Central memory CD8-positive, alpha-beta T cell (primary cell): ENCODE results near the gene ACOXL.

ENCODE experiments used
- ATAC-seq: fragments of 150-1000 bp; cut with Tn5 transposase; replicated peaks from 2 replicates; pipeline ENCODE4 v1.10.0; 2022; ENCODE audit warnings: mild to moderate bottlenecking, moderate FRiP score, moderate number of reproducible peaks; ENCODE audit not compliant: poor library complexity, severe bottlenecking; ENCODE audit errors: extremely low read depth
- DNase-seq, 2 donors: peaks; one replicate each; pipeline ENCODE4 v3.0.0; 2021; ENCODE audit warnings: low spot score in 2 of 2
- H3K27ac Mint-ChIP-seq: one replicate; pipeline ENCODE4 v1.8.0; 2022; ENCODE audit warnings: low read depth, mild to moderate bottlenecking, moderate library complexity, mixed read lengths
- H3K27me3 Mint-ChIP-seq: one replicate; pipeline ENCODE4 v1.8.0; 2022; ENCODE audit warnings: mixed read lengths
- H3K36me3 Mint-ChIP-seq: one replicate; pipeline ENCODE4 v1.8.0; 2022; ENCODE audit warnings: mild to moderate bottlenecking, moderate library complexity, mixed read lengths; ENCODE audit not compliant: insufficient read depth
- H3K4me1 Mint-ChIP-seq: one replicate; pipeline ENCODE4 v1.8.0; 2022; ENCODE audit warnings: mixed read lengths
- H3K4me3 Mint-ChIP-seq: one replicate; pipeline ENCODE4 v1.8.0; 2022; ENCODE audit warnings: mild to moderate bottlenecking, moderate library complexity, mixed read lengths
- H3K9me3 Mint-ChIP-seq: one replicate; pipeline ENCODE4 v1.8.0; 2022; ENCODE audit warnings: mixed read lengths

ACOXL gene

DNA sequence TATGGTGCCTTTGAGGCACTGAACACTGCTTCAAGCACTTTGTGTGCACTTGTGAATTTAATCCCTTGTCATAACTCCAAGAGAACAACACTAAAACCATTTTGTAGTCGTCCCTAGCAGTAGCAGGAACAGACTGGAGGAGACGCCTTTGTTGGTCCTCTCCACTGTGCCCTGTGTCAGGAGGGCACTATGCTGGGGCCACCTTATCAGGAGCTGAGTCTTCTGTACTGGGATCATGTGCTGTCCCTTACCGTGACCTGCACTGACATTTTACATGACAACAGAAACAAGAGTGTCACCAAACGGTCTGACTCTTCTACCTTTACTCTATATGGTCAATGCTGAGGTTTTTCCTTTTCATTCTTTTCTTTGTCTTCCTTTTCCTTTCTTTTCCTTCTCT lies 62.0 kb downstream of the ACOXL start:
- no peaks in the 10 kb centered on the region for H3K36me3 Mint-ChIP-seq
- peaks cover 97% of the 10 kb centered on the region for H3K27me3 Mint-ChIP-seq
- no peaks in the 10 kb centered on the region for H3K9me3 Mint-ChIP-seq
- DNase-seq (no peak), ATAC-seq (no peak)
- no peaks in the 10 kb centered on the region for H3K4me1 Mint-ChIP-seq
- H3K4me3 Mint-ChIP-seq = no peak overlapping the region
- H3K27ac Mint-ChIP-seq = no peak overlapping the region

DNA sequence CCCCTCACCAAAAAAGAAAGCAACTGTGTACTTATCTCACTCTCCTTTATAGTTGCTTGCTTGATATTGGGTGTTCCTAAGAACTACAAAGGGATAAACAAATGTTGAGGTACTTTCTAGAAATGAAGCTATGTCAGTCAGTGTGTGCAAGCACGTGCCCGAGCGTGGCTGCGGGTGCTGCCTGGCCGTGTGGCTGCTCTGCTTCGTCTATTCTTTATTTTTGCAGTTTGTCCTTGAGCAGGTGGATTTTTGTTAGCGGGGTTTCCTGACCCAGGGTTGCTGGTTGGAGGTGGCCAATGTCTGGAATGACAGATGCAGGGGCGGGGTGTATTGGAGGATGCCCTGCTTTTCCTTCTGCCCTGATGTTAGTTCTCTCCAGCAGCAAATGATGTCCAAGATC lies 62.6 kb downstream of the ACOXL start:
- Mint-ChIP-seq H3K9me3 (no peaks in the 10 kb centered on the region), H3K27me3 (peaks cover 97% of the 10 kb centered on the region), H3K27ac (no peak overlapping the region), H3K36me3 (no peaks in the 10 kb centered on the region), H3K4me3 (no peak overlapping the region), H3K4me1 (no peaks in the 10 kb centered on the region)
- no peak for ATAC-seq
- DNase-seq = no peak

DNA sequence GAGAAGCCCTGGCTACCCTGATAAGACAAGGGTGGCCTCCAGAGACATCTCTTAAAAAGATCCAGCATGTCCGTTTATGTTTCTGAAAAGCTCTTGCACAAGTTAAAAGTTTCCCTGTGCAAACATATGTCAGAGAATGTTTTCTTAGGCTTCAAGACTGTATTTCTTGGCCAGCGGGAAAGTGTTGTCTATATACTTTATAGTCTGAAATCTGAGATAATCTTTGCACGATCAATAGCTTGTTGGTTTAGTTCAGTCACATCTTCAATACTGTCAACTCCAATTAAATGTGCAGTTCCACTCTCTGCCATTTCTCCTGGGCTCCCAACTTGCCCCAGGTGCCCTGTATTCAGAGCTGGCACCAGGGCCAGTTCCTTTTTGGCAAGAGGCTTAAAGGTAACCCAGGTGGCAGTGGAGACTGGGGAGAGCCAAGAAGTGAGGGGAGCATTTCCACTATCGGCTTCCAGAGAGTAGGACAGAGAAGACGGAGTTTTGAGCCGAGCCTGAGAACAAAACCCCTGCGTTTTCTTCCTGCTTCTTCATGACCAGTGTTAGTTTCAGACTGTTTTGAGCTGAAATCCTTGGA lies 64.4 kb downstream of the ACOXL start:
- peaks cover 99% of the 10 kb centered on the region for H3K27me3 Mint-ChIP-seq
- no peak overlapping the region for H3K4me3 Mint-ChIP-seq
- H3K36me3 Mint-ChIP-seq = peaks cover 2% of the 10 kb centered on the region
- no peaks in the 10 kb centered on the region for H3K9me3 Mint-ChIP-seq
- DNase-seq = no peak
- no peaks in the 10 kb centered on the region for H3K4me1 Mint-ChIP-seq
- no peak overlapping the region for H3K27ac Mint-ChIP-seq
- ATAC-seq = no peak

DNA sequence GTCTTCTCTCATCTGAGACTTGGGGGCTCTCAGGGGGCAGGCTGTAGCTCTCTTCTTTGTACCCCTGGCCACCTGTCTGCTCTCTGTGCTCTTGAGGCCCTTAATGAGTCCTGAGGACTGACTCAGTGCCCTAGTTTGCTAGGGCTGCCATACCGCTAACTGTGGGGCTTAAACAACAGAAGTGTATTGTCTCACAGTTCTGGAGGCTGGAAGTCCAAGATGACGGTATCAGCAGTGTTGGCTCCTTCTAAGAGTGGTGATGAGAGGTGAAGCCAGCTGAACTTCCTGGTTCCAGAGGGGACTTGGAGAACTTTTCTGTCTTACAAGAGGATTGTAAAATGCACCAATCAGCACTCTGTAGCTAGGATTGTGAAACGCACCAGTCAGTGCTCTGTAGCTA lies 67.0 kb downstream of the ACOXL start:
- peaks cover 97% of the 10 kb centered on the region for H3K27me3 Mint-ChIP-seq
- ATAC-seq (no peak), DNase-seq (no peak)
- peaks cover 2% of the 10 kb centered on the region for H3K36me3 Mint-ChIP-seq
- H3K27ac Mint-ChIP-seq = no peak overlapping the region
- peaks cover 1% of the 10 kb centered on the region for H3K4me1 Mint-ChIP-seq
- no peak overlapping the region for H3K4me3 Mint-ChIP-seq
- H3K9me3 Mint-ChIP-seq = no peaks in the 10 kb centered on the region

DNA sequence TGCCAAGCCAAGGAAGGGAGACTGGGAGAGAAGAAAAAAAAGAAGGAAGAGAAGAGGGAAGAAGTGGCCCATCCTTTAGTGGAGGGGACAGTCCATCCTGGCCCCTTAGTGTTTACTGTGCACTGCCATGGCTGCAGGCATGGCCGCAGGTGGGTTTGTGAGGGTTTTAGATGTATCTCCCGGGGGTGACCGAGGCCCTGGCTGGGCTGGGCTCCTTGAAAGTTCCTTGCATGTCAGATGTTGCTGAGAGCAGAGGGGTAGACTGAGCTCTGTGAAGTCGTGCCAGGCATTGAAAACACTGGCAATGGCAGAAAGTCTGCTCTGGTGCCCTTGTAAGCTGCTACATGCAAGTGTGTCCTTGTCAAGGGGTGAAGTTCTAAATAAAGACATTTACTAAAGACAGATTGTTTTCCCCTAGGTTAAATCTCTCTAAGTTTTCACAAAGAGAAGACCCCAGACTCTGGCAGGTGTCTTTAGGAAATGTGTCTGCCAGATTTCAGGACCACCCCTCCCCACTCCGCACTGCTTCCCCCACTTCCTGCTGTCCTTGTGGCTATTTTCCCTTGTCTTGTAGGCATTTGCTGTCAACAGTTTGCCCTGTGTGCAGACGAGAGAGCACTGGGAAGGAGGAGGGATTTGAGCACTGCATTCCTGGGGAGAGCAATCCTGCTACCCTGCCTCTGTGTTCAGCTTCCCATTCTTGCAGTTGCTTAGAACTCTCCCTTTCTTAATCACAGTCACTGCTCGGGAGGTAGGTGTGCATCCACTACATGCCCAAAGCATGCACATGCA lies 68.4 kb downstream of the ACOXL start:
- no peak for ATAC-seq
- peaks cover 94% of the 10 kb centered on the region for H3K27me3 Mint-ChIP-seq
- no peak overlapping the region for H3K4me3 Mint-ChIP-seq
- H3K9me3 Mint-ChIP-seq = no peaks in the 10 kb centered on the region
- no peak for DNase-seq
- H3K4me1 Mint-ChIP-seq = peaks cover 6% of the 10 kb centered on the region
- H3K27ac Mint-ChIP-seq = no peak overlapping the region
- H3K36me3 Mint-ChIP-seq = peaks cover 2% of the 10 kb centered on the region

DNA sequence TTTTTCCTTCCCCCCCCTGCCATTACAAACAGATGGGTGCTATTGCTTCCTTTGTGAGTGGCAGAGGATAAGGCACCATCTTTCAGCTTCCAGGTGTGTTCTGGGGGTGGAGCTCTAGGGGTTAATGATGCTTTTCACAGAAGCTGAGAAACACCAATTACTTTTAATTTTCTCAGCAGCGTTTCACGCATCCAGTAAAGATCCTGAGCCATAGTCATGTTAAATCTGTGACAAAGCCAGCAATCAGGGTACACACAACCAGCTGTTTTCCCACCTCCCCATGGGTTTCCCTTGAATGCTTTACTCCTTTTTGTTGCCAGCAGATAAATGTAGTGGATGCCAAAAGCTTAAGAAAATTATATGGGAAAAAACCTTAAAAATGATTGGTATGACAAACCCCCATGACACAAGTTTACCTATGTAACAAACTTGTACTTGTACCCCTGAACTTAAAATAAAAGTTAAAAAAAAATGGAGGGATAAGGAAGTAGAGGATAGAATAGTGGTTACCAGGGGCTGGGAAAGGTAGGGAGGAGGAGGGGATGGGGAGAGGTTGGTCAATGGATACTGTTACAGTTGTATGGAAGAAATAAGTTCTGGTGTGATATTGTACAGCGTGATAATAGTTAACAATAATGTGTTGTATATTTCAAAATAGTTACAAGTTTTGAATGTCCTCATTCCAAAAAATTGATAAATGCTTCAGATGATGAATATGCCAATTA lies 70.0 kb downstream of the ACOXL start:
- H3K4me1 Mint-ChIP-seq = peaks cover 6% of the 10 kb centered on the region
- no peak for ATAC-seq
- H3K27ac Mint-ChIP-seq = no peak overlapping the region
- H3K9me3 Mint-ChIP-seq = no peaks in the 10 kb centered on the region
- peaks cover 85% of the 10 kb centered on the region for H3K27me3 Mint-ChIP-seq
- H3K36me3 Mint-ChIP-seq = peaks cover 2% of the 10 kb centered on the region
- DNase-seq = no peak
- no peak overlapping the region for H3K4me3 Mint-ChIP-seq

DNA sequence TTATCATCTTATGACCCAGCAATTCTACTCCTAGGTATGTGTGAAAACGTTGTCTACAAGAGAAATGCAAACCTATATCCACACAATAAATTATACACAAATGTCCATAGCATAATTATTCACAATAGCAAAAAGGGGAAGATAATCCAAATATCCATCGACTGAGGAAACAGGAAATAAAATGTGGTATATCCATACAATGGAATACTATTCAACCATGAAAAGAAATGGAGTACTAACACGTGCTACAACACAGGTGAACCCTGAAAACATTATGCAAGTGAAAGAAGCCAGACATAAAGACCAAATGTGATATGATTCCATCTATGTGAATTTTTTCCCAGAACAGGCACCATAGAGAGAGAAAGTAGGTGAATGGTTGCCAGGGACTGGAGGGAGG lies 72.1 kb downstream of the ACOXL start:
- peaks cover 78% of the 10 kb centered on the region for H3K27me3 Mint-ChIP-seq
- H3K27ac Mint-ChIP-seq = no peak overlapping the region
- H3K36me3 Mint-ChIP-seq = peaks cover 2% of the 10 kb centered on the region
- H3K4me1 Mint-ChIP-seq = peaks cover 6% of the 10 kb centered on the region
- ATAC-seq (no peak), DNase-seq (no peak)
- H3K9me3 Mint-ChIP-seq = no peaks in the 10 kb centered on the region
- H3K4me3 Mint-ChIP-seq = no peak overlapping the region

DNA sequence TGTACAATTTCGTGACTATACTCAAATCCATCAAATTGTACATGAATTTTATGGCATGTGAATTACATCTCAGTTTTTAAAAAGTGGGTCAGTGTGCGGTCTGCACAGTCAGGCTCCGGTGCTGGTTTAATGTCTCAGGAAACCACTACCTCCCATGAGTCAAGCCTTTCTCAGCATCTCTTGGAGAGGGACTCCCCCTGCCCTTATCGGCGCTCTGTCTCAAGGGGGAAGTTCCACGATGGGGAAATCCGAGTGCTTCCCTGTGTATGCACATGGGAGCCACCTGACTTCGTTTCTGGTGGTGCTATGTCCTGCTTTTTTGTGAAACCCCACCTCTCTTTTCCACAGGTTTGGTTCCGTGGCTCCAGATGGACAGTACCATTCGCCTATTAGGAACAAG lies 72.5 kb downstream of the ACOXL start:
- H3K9me3 Mint-ChIP-seq = no peaks in the 10 kb centered on the region
- DNase-seq = no peak
- H3K27me3 Mint-ChIP-seq = peaks cover 73% of the 10 kb centered on the region
- no peak overlapping the region for H3K27ac Mint-ChIP-seq
- ATAC-seq = peak; percentile 89
- H3K4me1 Mint-ChIP-seq = peaks cover 6% of the 10 kb centered on the region
- H3K4me3 Mint-ChIP-seq = no peak overlapping the region
- H3K36me3 Mint-ChIP-seq = peaks cover 2% of the 10 kb centered on the region

DNA sequence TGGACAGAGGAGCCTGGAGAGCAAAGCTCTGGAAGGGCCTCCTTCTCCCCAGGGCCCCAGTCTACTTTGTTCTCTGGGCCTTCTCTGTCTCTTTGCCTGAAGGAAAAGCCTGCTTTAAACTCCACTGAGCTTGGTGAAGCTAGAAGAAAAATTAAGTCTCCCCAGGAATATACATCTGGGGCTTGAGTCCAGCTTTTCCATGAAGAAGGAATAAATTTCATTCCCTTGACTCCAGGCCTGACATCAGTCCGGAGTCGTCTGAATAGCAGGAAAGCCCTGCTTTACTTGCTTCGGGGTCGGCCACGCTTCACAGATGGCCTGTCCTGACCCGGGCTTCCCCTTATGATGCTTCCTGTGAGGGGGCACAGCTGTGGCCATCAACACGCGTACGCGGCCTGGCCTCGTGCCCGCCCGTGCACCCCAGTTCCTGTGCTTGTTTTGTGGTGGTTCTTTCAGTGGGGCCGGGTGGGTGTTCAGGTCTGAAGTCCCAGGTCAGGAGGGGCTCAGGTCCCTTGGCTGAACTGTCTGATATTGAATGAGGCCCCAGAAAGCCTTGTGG lies 73.6 kb downstream of the ACOXL start:
- Mint-ChIP-seq H3K27me3 (peaks cover 63% of the 10 kb centered on the region), H3K27ac (no peak overlapping the region), H3K4me1 (peaks cover 6% of the 10 kb centered on the region), H3K4me3 (no peak overlapping the region), H3K36me3 (peaks cover 2% of the 10 kb centered on the region), H3K9me3 (no peaks in the 10 kb centered on the region)
- ATAC-seq = no peak
- no peak for DNase-seq

DNA sequence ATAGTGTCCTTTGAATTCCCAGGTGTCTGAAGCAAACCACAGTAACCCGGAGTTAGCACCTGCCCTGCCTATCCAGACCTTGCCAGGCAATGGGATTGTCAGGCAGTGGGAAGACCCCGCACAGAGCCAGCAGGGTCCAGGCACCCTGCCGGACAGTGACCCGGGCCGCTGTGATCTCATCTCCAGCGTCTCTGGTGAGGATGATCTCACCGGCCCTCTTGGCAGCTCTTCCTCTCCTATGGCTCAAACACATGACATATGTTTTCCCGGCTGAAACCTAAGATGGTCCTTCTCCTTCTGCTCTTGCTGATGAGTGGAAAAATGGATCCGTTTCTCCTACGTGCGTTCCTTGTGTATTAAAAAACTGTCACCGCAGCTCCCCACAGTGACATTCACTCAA lies 75.1 kb downstream of the ACOXL start:
- no peaks in the 10 kb centered on the region for H3K9me3 Mint-ChIP-seq
- peaks cover 47% of the 10 kb centered on the region for H3K27me3 Mint-ChIP-seq
- no peak overlapping the region for H3K4me3 Mint-ChIP-seq
- DNase-seq (no peak), ATAC-seq (no peak)
- H3K36me3 Mint-ChIP-seq = no peaks in the 10 kb centered on the region
- H3K27ac Mint-ChIP-seq = no peak overlapping the region
- H3K4me1 Mint-ChIP-seq = peaks cover 11% of the 10 kb centered on the region

DNA sequence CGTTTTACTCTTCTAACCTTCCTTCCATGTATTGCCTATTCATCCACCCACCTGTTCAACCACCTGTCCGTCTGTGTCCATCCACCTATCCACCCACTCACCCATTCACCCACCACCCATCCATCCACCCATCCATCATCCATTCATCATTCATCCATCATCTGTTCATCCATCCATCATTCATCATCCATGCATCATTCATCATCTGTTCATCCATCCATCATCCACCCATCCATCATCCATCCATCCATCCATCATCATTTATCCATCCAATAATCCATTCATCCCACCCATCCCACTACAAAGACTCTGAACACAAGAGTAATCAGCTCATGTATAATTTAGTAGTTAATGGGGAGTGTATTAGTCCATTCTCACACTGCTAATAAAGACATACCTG lies 78.0 kb downstream of the ACOXL start:
- Mint-ChIP-seq H3K4me3 (no peak overlapping the region), H3K27me3 (peaks cover 21% of the 10 kb centered on the region), H3K4me1 (peaks cover 5% of the 10 kb centered on the region), H3K27ac (no peak overlapping the region), H3K36me3 (no peaks in the 10 kb centered on the region), H3K9me3 (no peaks in the 10 kb centered on the region)
- DNase-seq (no peak), ATAC-seq (no peak)

DNA sequence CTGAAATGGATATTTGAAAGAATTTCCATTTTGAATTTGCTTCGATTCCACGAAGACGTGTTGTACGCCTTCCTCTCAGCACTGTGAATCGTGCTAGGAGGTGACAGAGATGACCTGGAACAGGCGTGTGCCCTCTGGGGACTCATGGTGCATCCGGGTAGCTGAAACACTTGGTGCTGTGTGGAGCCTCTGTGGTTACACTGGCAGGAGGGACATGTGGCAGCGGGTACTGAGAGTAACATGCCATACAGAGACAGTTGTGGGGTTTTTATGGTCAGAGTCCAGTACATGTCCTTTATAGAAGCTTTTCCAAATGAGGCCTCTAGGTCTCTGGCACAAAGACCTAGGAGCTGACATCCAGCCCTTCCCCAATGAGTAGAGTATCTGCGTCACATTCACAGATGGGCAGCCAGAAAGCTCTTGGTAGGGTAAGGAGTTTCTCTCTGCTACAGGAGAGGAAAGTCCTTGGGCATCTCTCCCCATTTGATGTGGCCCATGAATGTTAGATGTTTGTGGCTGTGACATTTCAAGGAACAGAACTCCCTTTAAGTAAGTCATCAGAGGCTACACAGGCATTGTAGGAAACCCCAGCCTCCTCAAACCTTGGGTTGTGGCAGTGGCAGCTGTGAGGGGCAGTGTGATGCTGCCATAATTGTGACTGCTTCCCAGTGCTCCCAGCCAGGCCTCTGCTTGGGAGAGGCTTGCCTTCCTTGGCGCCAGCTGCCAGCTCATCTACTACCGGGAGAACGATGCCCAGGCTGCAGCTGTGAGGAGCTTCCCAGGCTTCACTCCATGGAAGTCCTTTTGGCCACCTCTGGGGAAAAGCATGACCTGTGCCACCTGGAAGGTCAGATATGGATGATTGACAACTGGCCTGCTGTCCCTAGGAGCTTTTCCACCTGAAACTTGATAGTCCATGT lies 80.6 kb downstream of the ACOXL start:
- Mint-ChIP-seq H3K4me1 (peaks cover 5% of the 10 kb centered on the region), H3K27ac (no peak overlapping the region), H3K36me3 (no peaks in the 10 kb centered on the region), H3K4me3 (no peak overlapping the region), H3K9me3 (no peaks in the 10 kb centered on the region), H3K27me3 (peaks cover 9% of the 10 kb centered on the region)
- ATAC-seq (no peak), DNase-seq (no peak)
